Uterus (tissue), 4 donors: ENCODE data around the gene SIRPD. TPM values are rescaled to one million over a fixed set of nuclear protein-coding genes. Genes with fewer than 3 reads are reported as not detected.
A peak's percentile ranks its signal among the peaks of the same experiment; 100 is the strongest.

Experiments
- DNase-seq, 2 donors: peaks; one replicate each; pipeline ENCODE4 v3.0.0-alpha.2; 2019 to 2020
- H3K27ac ChIP-seq, 2 donors: fragments of 200-600 bp; sonication (generic); 1 replicate in 1 of 2; 2 replicates in 1 of 2; pipeline ENCODE4 v1.5.1; 2016 to 2018
- H3K27me3 ChIP-seq, 2 donors: fragments of 200-600 bp; sonication (generic); one replicate each; pipeline ENCODE4 v1.5.1; 2018 to 2019; ENCODE audit warnings: control low read depth in 1 of 2
- H3K36me3 ChIP-seq, 2 donors: fragments of 200-600 bp; sonication (generic); one replicate each; pipeline ENCODE4 v1.5.1; 2019; ENCODE audit warnings: control low read depth in 1 of 2
- H3K4me1 ChIP-seq, 2 donors: fragments of 200-600 bp; sonication (generic); one replicate each; pipeline ENCODE4 v1.5.1; 2018 to 2019; ENCODE audit warnings: control low read depth in 1 of 2
- H3K4me3 ChIP-seq, 2 donors: fragments of 200-600 bp; sonication (generic); 1 replicate in 1 of 2; 2 replicates in 1 of 2; pipeline ENCODE4 v1.5.1; 2018 to 2019; ENCODE audit warnings: mild to moderate bottlenecking in 1 of 2
- H3K9me3 ChIP-seq, 2 donors: fragments of 200-600 bp; sonication (generic); one replicate each; pipeline ENCODE4 v1.5.1; 2019; ENCODE audit warnings: control low read depth in 1 of 2
- CTCF ChIP-seq, 4 experiments: fragments of 200-600 bp in 2 of 4; fragments of 450-650 bp in 2 of 4; sonication (generic) in 2 of 4; IDR thresholded peaks; one replicate each; pipeline ENCODE4 v1.5.1; 2016 to 2019; ENCODE audit warnings: antibody characterized with exemption in 4 of 4, mild to moderate bottlenecking in 2 of 4, moderate library complexity in 1 of 4
- POLR2A ChIP-seq, 2 donors: fragments of 450-650 bp; IDR thresholded peaks; one replicate each; pipeline ENCODE4 v1.6.1; 2016; ENCODE audit warnings: antibody characterized with exemption in 2 of 2, mild to moderate bottlenecking in 1 of 2, moderate library complexity in 1 of 2
- intact Hi-C: fragments of 100-400 bp; cut with DNase I; formaldehyde crosslinking; loops from one replicate; pipeline ENCODE4 v1.15.1; 2023; ENCODE audit warnings: low total_unique reads
- total RNA-seq, 4 donors: library from RNA; depleted of rRNA in 3 of 4; stranded (reverse); fragments of >200 nt in 3 of 4; gene quantifications; one replicate each; pipeline versions ENCODE4 v1.1.0 to v1.2.4, GENCODE V29; 2014 to 2023
- donor health status: DM: yes; HTN: yes; CAD: no.

The SIRPD gene
- total RNA-seq, 4 donors from 2014 or later = not detected

- H3K36me3 ChIP-seq = no peaks in the 10 kb centered on the region
- no peaks in the 10 kb centered on the region for H3K27me3 ChIP-seq
- no peaks in the 10 kb centered on the region for H3K9me3 ChIP-seq
- H3K4me3 ChIP-seq = no peak overlapping the region
- no peak overlapping the region for H3K27ac ChIP-seq
- H3K4me1 ChIP-seq = no peaks in the 10 kb centered on the region
- TF ChIP-seq POLR2A (IDR thresholded peaks at IDR 0.05) (no peak), CTCF (IDR thresholded peaks at IDR 0.05) (no peak)
- intact Hi-C loops = no loop called here
- DNase-seq = peak in 1 of 2 donors; percentile 22
Measured at GRCh38 chr20:1537731-1538058, 19.8 kb downstream of the SIRPD start.

GRCh38 chr20:1536893-1537730, 20.4 kb downstream of the SIRPD start:
- H3K4me3 ChIP-seq = no peak overlapping the region

GRCh38 chr20:1535420-1536175, 21.9 kb downstream of the SIRPD start:
- TF ChIP-seq CTCF (IDR thresholded peaks at IDR 0.05) = no peak
- TF ChIP-seq POLR2A (IDR thresholded peaks at IDR 0.05) = no peak
- DNase-seq = no peak
- Histone ChIP-seq H3K9me3 (no peaks in the 10 kb centered on the region), H3K4me3 (no peak overlapping the region), H3K4me1 (no peaks in the 10 kb centered on the region), H3K27ac (no peak overlapping the region), H3K27me3 (no peaks in the 10 kb centered on the region), H3K36me3 (no peaks in the 10 kb centered on the region)
- intact Hi-C loops = no loop called here

More at GRCh38 chr20:1536893-1537730, 20.4 kb downstream of the SIRPD start:
- H3K27ac ChIP-seq = no peak overlapping the region
- no peaks in the 10 kb centered on the region for H3K27me3 ChIP-seq
- TF ChIP-seq CTCF (IDR thresholded peaks at IDR 0.05) (no peak), POLR2A (IDR thresholded peaks at IDR 0.05) (no peak)
- intact Hi-C loops = no loop called here
- H3K9me3 ChIP-seq = no peaks in the 10 kb centered on the region
- H3K36me3 ChIP-seq = no peaks in the 10 kb centered on the region
- DNase-seq = no peak
- H3K4me1 ChIP-seq = no peaks in the 10 kb centered on the region

DNA sequence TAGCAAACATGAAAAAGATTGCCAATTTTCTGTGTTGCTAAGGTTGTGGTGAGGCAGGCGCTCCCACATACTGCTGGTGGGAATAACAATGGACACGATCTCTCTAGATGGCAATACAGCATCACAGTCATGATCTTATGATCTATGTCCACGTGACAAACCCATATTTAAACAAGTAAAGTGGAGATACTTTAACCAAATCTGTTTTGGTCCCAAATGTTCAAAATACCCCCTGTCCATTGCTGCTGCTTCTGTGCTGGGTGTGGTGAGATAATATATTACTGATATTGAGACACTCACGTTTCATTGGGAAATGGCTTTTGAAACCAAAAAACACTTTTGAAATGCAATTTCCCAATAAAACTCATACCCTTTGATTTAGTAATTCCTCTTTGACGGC, 23.0 kb downstream of the SIRPD start:
- H3K4me3 ChIP-seq = no peak overlapping the region
- H3K4me1 ChIP-seq = no peaks in the 10 kb centered on the region
- no peaks in the 10 kb centered on the region for H3K9me3 ChIP-seq
- no peaks in the 10 kb centered on the region for H3K36me3 ChIP-seq
- H3K27me3 ChIP-seq = no peaks in the 10 kb centered on the region
- intact Hi-C loops = no loop called here
- no peak overlapping the region for H3K27ac ChIP-seq
- DNase-seq = no peak
- TF ChIP-seq CTCF (IDR thresholded peaks at IDR 0.05) = no peak
- TF ChIP-seq POLR2A (IDR thresholded peaks at IDR 0.05) = no peak

- no peaks in the 10 kb centered on the region for H3K4me1 ChIP-seq
- intact Hi-C loops = no loop called here
- no peaks in the 10 kb centered on the region for H3K36me3 ChIP-seq
- DNase-seq = no peak
- H3K4me3 ChIP-seq = no peak overlapping the region
- no peaks in the 10 kb centered on the region for H3K27me3 ChIP-seq
- no peak overlapping the region for H3K27ac ChIP-seq
- TF ChIP-seq POLR2A (IDR thresholded peaks at IDR 0.05) (no peak), CTCF (IDR thresholded peaks at IDR 0.05) (no peak)
- no peaks in the 10 kb centered on the region for H3K9me3 ChIP-seq
Measured at GRCh38 chr20:1533059-1533458, 24.4 kb downstream of the SIRPD start.
